ENCODE measurements around the gene ALOX12B. TPM values are rescaled to one million over a fixed set of nuclear protein-coding genes. Genes with fewer than 3 reads are reported as not detected.

The ALOX12B gene
- total RNA-seq, 1 donor from 2014 or later: 1.4 TPM

- CTCF ChIA-PET: interaction anchor here (1.0 to 7.1 kb wide), 6 partner anchors 18 to 312 kb away, joined by 3 to 52 read pairs (median 28); no protein-coding TSS in a partner anchor
- peak overlapping the region; percentile 54 for H3K27ac Mint-ChIP-seq
- POLR2A ChIA-PET: interaction anchor here (0.6 to 1.5 kb wide), 5 partner anchors 65 to 221 kb away, joined by 3 to 4 read pairs (median 3); partner anchors contain the start of gene NAA38
Observed at GRCh38 chr17:8055851-8056231, 31.7 kb downstream of the ALOX12B start.

GRCh38 chr17:8053600-8053999, 33.9 kb downstream of the ALOX12B start:
- CTCF ChIA-PET: no interaction called here
- Mint-ChIP-seq H3K4me1 (peaks cover 25% of the 10 kb centered on the region), H3K9me3 (no peaks in the 10 kb centered on the region), H3K27me3 (no peaks in the 10 kb centered on the region), H3K36me3 (ENCODE audit: low read depth) (no peaks in the 10 kb centered on the region), H3K27ac (no peak overlapping the region), H3K4me3 (no peak overlapping the region)
- TF ChIP-seq, protein P1, sequence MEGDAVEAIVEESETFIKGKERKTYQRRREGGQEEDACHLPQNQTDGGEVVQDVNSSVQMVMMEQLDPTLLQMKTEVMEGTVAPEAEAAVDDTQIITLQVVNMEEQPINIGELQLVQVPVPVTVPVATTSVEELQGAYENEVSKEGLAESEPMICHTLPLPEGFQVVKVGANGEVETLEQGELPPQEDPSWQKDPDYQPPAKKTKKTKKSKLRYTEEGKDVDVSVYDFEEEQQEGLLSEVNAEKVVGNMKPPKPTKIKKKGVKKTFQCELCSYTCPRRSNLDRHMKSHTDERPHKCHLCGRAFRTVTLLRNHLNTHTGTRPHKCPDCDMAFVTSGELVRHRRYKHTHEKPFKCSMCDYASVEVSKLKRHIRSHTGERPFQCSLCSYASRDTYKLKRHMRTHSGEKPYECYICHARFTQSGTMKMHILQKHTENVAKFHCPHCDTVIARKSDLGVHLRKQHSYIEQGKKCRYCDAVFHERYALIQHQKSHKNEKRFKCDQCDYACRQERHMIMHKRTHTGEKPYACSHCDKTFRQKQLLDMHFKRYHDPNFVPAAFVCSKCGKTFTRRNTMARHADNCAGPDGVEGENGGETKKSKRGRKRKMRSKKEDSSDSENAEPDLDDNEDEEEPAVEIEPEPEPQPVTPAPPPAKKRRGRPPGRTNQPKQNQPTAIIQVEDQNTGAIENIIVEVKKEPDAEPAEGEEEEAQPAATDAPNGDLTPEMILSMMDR (IDR thresholded peaks at IDR 0.05): no peak
- DNase-seq: no peak
- POLR2A ChIA-PET: no interaction called here
- no peak for ATAC-seq (ENCODE audit: low read depth)
- intact Hi-C loops (cut with micrococcal nuclease): no loop called here

More at GRCh38 chr17:8055851-8056231, 31.7 kb downstream of the ALOX12B start:
- Mint-ChIP-seq H3K36me3 (ENCODE audit: low read depth) (no peaks in the 10 kb centered on the region), H3K27me3 (peaks cover 5% of the 10 kb centered on the region), H3K9me3 (no peaks in the 10 kb centered on the region), H3K4me1 (peaks cover 25% of the 10 kb centered on the region), H3K4me3 (peak overlapping the region; percentile 16)
- ATAC-seq (ENCODE audit: low read depth) (no peak), DNase-seq (no peak)
- TF ChIP-seq, protein P1 (IDR thresholded peaks at IDR 0.05): no peak
- intact Hi-C loops (cut with micrococcal nuclease): loop anchor here (5.0 kb wide), 1 partner anchor 381 kb away; the partner anchor contains the start of gene NDEL1

- Mint-ChIP-seq H3K36me3 (ENCODE audit: low read depth) (no peaks in the 10 kb centered on the region), H3K9me3 (no peaks in the 10 kb centered on the region), H3K27me3 (no peaks in the 10 kb centered on the region), H3K27ac (no peak overlapping the region), H3K4me1 (peaks cover 22% of the 10 kb centered on the region), H3K4me3 (no peak overlapping the region)
- no peak for ATAC-seq (ENCODE audit: low read depth)
- intact Hi-C loops (cut with micrococcal nuclease): no loop called here
- DNase-seq: no peak
- ChIA-PET CTCF (interaction anchor here (0.5 to 0.7 kb wide), 2 partner anchors 58 to 188 kb away, joined by 3 read pairs; no protein-coding TSS in a partner anchor), POLR2A (no interaction called here)
- TF ChIP-seq, protein P1 (IDR thresholded peaks at IDR 0.05): no peak
Observed at GRCh38 chr17:8052256-8053252, 35.0 kb downstream of the ALOX12B start.

- DNase-seq: no peak
- H3K36me3 Mint-ChIP-seq (ENCODE audit: low read depth): no peaks in the 10 kb centered on the region
- H3K27ac Mint-ChIP-seq: no peak overlapping the region
- H3K4me1 Mint-ChIP-seq: peaks cover 15% of the 10 kb centered on the region
- peaks cover 1% of the 10 kb centered on the region for H3K27me3 Mint-ChIP-seq
- CTCF ChIA-PET: interaction anchor here (0.5 to 0.7 kb wide), 2 partner anchors 59 to 187 kb away, joined by 3 read pairs; no protein-coding TSS in a partner anchor
- POLR2A ChIA-PET: interaction anchor here (0.5 to 0.6 kb wide), 2 partner anchors 186 to 750 kb away, joined by 4 to 5 read pairs; no protein-coding TSS in a partner anchor
- ATAC-seq (ENCODE audit: low read depth): no peak
- H3K4me3 Mint-ChIP-seq: no peak overlapping the region
- intact Hi-C loops (cut with micrococcal nuclease): no loop called here
- no peaks in the 10 kb centered on the region for H3K9me3 Mint-ChIP-seq
- TF ChIP-seq, protein P1 (IDR thresholded peaks at IDR 0.05): no peak
Observed at GRCh38 chr17:8051831-8052230, 35.7 kb downstream of the ALOX12B start.

DNA sequence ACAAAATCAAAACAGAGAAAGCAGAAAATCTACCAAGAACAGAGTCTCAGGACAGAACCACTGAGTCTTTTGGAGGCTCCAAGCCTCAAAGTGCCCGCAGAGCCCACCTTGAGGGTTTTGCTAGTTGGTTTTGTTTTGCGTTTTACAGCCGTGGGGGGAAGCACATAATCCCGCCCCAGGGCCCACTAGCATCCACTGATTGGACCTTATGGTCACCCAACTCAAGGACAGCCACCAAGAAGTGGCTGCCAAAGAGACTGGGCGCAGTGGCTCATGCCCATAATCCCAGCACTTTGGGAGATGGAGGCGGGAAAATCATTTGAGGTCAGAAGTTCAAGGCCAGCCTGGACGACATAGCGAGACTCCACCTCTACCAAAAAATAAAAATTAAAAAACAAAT, 38.8 kb downstream of the ALOX12B start:
- intact Hi-C loops (cut with micrococcal nuclease): no loop called here
- CTCF ChIA-PET: no interaction called here
- no peaks in the 10 kb centered on the region for H3K36me3 Mint-ChIP-seq (ENCODE audit: low read depth)
- H3K4me3 Mint-ChIP-seq: no peak overlapping the region
- ATAC-seq (ENCODE audit: low read depth) (no peak), DNase-seq (no peak)
- TF ChIP-seq, protein P1 (IDR thresholded peaks at IDR 0.05): no peak
- peaks cover 5% of the 10 kb centered on the region for H3K27me3 Mint-ChIP-seq
- H3K27ac Mint-ChIP-seq: no peak overlapping the region
- POLR2A ChIA-PET: no interaction called here
- no peaks in the 10 kb centered on the region for H3K4me1 Mint-ChIP-seq
- H3K9me3 Mint-ChIP-seq: no peaks in the 10 kb centered on the region
